ENCODE results near the gene CD163. TPM values are rescaled to one million over a fixed set of nuclear protein-coding genes. Genes with fewer than 3 reads are reported as not detected.
"Not testable (repeated sequence)": the region's sequence is repeated elsewhere in the genome, so short reads cannot be mapped to it uniquely, and the experiment has no call there.

Gene CD163
- 96.3 TPM for total RNA-seq

GRCh38 chr12:7503686-7504415 is at the start of gene CD163:
Gene CD163, minus strand, starts transcription at chr12:7503777. Its CDS starts 87 bp downstream, at chr12:7503690.
- no peak for TF ChIP-seq POLR2A (IDR thresholded peaks at IDR 0.05)
- no peak for TF ChIP-seq POLR2AphosphoS5 (IDR thresholded peaks at IDR 0.05; ENCODE audit: insufficient read depth in 1 of 2, low read depth in 1 of 2)
- TF ChIP-seq CTCF (IDR thresholded peaks at IDR 0.05): no peak
- H3K27ac ChIP-seq: no peak within 1 kb of the TSS
- no peak for DNase-seq (ENCODE audit: extremely low spot score in 2 of 2)
- no peaks in the 10 kb centered on the region for H3K27me3 ChIP-seq
- no peaks in the 10 kb centered on the region for H3K4me1 ChIP-seq
- H3K9me3 ChIP-seq: no peaks in the 10 kb centered on the region
- no peaks in the 10 kb centered on the region for H3K36me3 ChIP-seq
- H3K4me3 ChIP-seq: no peak within 1 kb of the TSS
- intact Hi-C loops (cut with DNase I): no loop called here

GRCh38 chr12:7542813-7543212 is 39.2 kb upstream of the CD163 start:
- no peak overlapping the region for H3K4me3 ChIP-seq
- no peaks in the 10 kb centered on the region for H3K27me3 ChIP-seq
- no peak for DNase-seq (ENCODE audit: extremely low spot score in 2 of 2)
- TF ChIP-seq CTCF (IDR thresholded peaks at IDR 0.05) (no peak), POLR2AphosphoS5 (IDR thresholded peaks at IDR 0.05; ENCODE audit: insufficient read depth in 1 of 2, low read depth in 1 of 2) (no peak), POLR2A (IDR thresholded peaks at IDR 0.05) (no peak)
- no peaks in the 10 kb centered on the region for H3K36me3 ChIP-seq
- H3K27ac ChIP-seq: no peak overlapping the region
- H3K4me1 ChIP-seq: no peaks in the 10 kb centered on the region
- intact Hi-C loops (cut with DNase I): no loop called here
- no peaks in the 10 kb centered on the region for H3K9me3 ChIP-seq

GRCh38 chr12:7542046-7542445 is 38.5 kb upstream of the CD163 start:
- intact Hi-C loops (cut with DNase I): no loop called here
- H3K4me3 ChIP-seq: no peak overlapping the region
- no peaks in the 10 kb centered on the region for H3K36me3 ChIP-seq
- no peak for TF ChIP-seq CTCF (IDR thresholded peaks at IDR 0.05)
- no peak for TF ChIP-seq POLR2AphosphoS5 (IDR thresholded peaks at IDR 0.05; ENCODE audit: insufficient read depth in 1 of 2, low read depth in 1 of 2)
- TF ChIP-seq POLR2A (IDR thresholded peaks at IDR 0.05): no peak
- H3K4me1 ChIP-seq: no peaks in the 10 kb centered on the region
- H3K27ac ChIP-seq: no peak overlapping the region
- H3K9me3 ChIP-seq: no peaks in the 10 kb centered on the region
- DNase-seq (ENCODE audit: extremely low spot score in 2 of 2): no peak
- no peaks in the 10 kb centered on the region for H3K27me3 ChIP-seq

GRCh38 chr12:7514416-7514815 is 10.8 kb upstream of the CD163 start:
- H3K27ac ChIP-seq: no peak overlapping the region
- H3K9me3 ChIP-seq: no peaks in the 10 kb centered on the region
- H3K4me3 ChIP-seq: no peak overlapping the region
- no peak for TF ChIP-seq POLR2AphosphoS5 (IDR thresholded peaks at IDR 0.05; ENCODE audit: insufficient read depth in 1 of 2, low read depth in 1 of 2)
- no peak for TF ChIP-seq CTCF (IDR thresholded peaks at IDR 0.05)
- no peak for TF ChIP-seq POLR2A (IDR thresholded peaks at IDR 0.05)
- H3K4me1 ChIP-seq: no peaks in the 10 kb centered on the region
- intact Hi-C loops (cut with DNase I): no loop called here
- DNase-seq (ENCODE audit: extremely low spot score in 2 of 2): no peak
- H3K27me3 ChIP-seq: no peaks in the 10 kb centered on the region
- H3K36me3 ChIP-seq: no peaks in the 10 kb centered on the region

GRCh38 chr12:7512553-7512952 is 9.0 kb upstream of the CD163 start:
- no peaks in the 10 kb centered on the region for H3K4me1 ChIP-seq
- intact Hi-C loops (cut with DNase I): no loop called here
- no peak for DNase-seq (ENCODE audit: extremely low spot score in 2 of 2)
- no peak overlapping the region for H3K27ac ChIP-seq
- H3K9me3 ChIP-seq: no peaks in the 10 kb centered on the region
- TF ChIP-seq CTCF (IDR thresholded peaks at IDR 0.05) (no peak), POLR2AphosphoS5 (IDR thresholded peaks at IDR 0.05; ENCODE audit: insufficient read depth in 1 of 2, low read depth in 1 of 2) (no peak), POLR2A (IDR thresholded peaks at IDR 0.05) (no peak)
- H3K36me3 ChIP-seq: no peaks in the 10 kb centered on the region
- H3K27me3 ChIP-seq: no peaks in the 10 kb centered on the region
- no peak overlapping the region for H3K4me3 ChIP-seq

- H3K27me3 ChIP-seq; H3K27ac ChIP-seq; H3K4me1 ChIP-seq; H3K36me3 ChIP-seq; H3K4me3 ChIP-seq; DNase-seq (ENCODE audit: extremely low spot score in 2 of 2); H3K9me3 ChIP-seq; intact Hi-C loops (cut with DNase I): not testable (repeated sequence)
Measured at GRCh38 chr12:7509793-7510470, 6.4 kb upstream of the CD163 start.
